KOPT-K1 (cell line): Measurements from ENCODE around the gene C4B.
"Not testable (repeated sequence)": the region's sequence is repeated elsewhere in the genome, so short reads cannot be mapped to it uniquely, and the experiment has no call there.

Experiments
- H3K27ac ChIP-seq: fragments of 200-600 bp; sonication (generic); 2 replicates; pipeline ENCODE4 v1.5.1; 2016; ENCODE audit warnings: antibody characterized with exemption, mild to moderate bottlenecking, low read depth, low read length; ENCODE audit not compliant: poor library complexity, severe bottlenecking
- H3K36me3 ChIP-seq: fragments of 200-600 bp; sonication (generic); 2 replicates; pipeline ENCODE4 v1.5.1; 2017; ENCODE audit warnings: antibody characterized with exemption, mild to moderate bottlenecking, low read length, moderate library complexity; ENCODE audit not compliant: insufficient read depth
- H3K9me3 ChIP-seq: fragments of 200-600 bp; sonication (generic); 2 replicates; pipeline ENCODE4 v1.5.1; 2017; ENCODE audit warnings: antibody characterized with exemption, low read length, mild to moderate bottlenecking; ENCODE audit not compliant: insufficient read depth, poor library complexity, severe bottlenecking

C4B gene

DNA sequence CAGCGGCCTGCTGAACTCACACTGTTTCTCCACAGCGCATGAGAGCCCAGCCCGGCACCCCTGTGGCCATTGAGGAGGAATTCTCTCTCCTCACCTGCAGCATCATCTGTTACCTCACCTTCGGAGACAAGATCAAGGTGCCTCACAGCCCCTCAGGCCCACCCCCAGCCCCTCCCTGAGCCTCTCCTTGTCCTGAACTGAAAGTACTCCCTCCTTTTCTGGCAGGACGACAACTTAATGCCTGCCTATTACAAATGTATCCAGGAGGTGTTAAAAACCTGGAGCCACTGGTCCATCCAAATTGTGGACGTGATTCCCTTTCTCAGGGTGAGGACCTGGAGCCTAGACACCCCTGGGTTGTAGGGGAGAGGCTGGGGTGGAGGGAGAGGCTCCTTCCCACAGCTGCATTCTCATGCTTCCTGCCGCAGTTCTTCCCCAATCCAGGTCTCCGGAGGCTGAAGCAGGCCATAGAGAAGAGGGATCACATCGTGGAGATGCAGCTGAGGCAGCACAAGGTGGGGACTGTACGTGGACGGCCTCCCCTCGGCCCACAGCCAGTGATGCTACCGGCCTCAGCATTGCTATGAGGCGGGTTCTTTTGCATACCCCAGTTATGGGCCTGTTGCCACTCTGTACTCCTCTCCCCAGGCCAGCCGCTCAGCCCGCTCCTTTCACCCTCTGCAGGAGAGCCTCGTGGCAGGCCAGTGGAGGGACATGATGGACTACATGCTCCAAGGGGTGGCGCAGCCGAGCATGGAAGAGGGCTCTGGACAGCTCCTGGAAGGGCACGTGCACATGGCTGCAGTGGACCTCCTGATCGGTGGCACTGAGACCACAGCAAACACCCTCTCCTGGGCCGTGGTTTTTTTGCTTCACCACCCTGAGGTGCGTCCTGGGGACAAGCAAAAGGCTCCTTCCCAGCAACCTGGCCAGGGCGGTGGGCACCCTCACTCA, 25.0 kb downstream of the C4B start:
- not testable (repeated sequence) for H3K9me3 ChIP-seq, H3K27ac ChIP-seq, H3K36me3 ChIP-seq

DNA sequence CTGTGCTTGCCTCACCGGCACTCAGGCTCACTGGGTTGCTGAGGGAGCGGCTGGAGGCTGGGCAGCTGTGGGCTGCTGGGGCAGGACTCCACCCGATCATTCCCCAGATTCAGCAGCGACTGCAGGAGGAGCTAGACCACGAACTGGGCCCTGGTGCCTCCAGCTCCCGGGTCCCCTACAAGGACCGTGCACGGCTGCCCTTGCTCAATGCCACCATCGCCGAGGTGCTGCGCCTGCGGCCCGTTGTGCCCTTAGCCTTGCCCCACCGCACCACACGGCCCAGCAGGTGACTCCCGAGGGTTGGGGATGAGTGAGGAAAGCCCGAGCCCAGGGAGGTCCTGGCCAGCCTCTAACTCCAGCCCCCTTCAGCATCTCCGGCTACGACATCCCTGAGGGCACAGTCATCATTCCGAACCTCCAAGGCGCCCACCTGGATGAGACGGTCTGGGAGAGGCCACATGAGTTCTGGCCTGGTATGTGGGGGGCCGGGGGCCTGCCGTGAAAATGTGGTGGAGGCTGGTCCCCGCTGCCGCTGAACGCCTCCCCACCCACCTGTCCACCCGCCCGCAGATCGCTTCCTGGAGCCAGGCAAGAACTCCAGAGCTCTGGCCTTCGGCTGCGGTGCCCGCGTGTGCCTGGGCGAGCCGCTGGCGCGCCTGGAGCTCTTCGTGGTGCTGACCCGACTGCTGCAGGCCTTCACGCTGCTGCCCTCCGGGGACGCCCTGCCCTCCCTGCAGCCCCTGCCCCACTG, 25.9 kb downstream of the C4B start:
- H3K36me3 ChIP-seq, H3K9me3 ChIP-seq, H3K27ac ChIP-seq: not testable (repeated sequence)

DNA sequence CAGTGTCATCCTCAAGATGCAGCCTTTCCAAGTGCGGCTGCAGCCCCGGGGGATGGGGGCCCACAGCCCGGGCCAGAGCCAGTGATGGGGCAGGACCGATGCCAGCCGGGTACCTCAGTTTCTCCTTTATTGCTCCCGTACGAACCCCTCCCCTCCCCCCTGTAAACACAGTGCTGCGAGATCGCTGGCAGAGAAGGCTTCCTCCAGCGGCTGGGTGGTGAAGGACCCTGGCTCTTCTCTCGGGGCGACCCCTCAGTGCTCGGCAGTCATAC, 26.4 kb downstream of the C4B start:
- not testable (repeated sequence) for H3K9me3 ChIP-seq, H3K27ac ChIP-seq, H3K36me3 ChIP-seq

DNA sequence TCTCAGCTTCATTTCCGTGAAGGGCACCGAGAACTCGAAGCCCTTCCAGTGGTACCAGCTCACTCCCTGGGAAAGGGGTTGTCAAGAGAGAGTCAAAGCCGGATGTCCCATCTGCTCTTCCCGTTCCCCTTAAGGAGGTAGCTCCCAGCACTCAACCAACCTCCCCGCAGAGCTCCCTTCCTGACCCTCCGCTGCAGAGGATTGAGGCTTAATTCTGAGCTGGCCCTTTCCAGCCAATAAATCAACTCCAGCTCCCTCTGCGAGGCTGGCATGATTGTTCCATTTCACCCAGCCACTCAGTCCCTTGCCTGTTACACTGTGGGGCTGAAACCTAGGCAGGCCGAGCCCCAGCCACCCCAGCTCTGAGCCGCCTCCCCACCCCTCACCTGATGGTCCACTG, 26.8 kb downstream of the C4B start:
- not testable (repeated sequence) for H3K9me3 ChIP-seq, H3K27ac ChIP-seq, H3K36me3 ChIP-seq

DNA sequence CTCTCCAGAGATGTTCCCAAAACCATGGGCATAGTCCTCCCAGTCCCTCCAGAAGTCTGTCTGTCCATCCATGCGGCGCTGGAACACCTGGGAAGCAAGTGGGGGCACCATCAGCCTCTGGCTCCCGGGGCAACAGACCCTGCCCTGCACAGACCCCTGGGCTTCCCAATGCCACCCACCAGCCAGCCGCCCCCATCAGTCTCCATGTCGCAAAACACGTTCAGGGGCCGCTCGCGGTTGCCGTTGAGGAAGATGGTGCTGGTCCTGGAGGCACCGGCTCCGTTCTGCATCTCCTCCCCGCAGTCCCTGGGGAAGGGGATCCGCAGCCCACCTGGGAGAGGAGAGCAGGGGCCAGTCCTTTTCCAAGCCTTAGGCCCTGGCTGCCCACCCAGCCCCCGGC, 27.7 kb downstream of the C4B start:
- H3K36me3 ChIP-seq, H3K9me3 ChIP-seq: not testable (repeated sequence)

DNA sequence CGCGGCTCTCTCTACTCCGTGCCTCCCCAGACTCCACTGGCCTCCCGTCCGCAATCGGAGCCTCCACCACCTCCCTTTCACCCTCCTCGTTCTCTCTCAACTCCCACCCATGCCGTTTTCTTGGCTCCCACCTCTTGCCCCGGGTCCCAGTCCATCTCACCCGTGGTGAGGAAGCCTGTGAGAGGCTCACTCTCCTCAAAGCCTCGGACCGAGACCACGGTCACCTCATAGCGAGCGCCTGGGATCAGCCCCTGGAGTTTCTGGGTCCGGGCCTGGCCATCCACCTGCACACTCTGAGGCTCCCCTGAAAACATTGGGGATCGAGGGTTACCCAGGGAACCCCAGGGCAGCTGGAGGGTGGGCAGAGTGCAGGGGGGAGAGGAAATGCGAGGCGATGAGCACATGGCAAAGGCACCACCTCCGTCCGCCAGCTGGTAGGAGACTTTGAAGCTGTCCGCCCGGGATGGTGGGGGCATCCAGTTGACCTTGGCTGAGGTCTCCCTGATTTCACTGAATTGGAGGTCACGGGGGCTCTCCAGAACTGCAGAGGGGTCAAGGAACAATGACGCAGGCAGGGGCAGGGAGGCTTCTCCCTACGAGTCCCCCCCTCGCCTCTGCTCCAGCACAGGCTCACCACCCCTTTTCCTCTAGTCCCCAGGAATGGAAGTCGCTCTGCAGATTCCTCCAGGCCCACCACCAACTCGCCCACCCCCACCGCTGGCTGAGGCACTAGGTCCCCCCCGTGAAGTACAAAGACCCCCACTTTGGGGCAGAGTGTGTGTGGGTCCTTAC, 29.2 kb downstream of the C4B start:
- not testable (repeated sequence) for H3K9me3 ChIP-seq, H3K27ac ChIP-seq, H3K36me3 ChIP-seq

More for the DNA sequence above, 27.7 kb downstream of the C4B start:
- H3K27ac ChIP-seq: not testable (repeated sequence)

DNA sequence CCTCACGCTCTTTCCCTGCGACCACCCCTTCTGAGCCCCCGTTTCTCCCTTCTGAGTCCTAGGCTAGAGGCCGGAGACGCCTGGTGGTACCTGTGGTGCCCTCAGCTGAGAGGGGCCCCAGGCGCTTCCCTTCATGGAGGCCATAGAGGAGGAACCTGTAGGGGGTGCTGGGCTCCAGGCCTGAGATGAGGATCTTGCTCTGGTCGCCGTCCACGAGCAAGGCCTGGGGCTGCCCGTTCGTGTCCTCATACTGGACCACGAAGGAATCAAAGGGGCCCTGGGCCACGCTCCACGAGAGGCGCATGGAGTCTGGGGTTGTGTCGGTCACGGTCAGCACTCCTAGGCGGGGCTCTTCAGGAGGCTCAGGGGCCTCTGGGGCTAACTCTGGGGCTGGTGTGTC, 30.3 kb downstream of the C4B start:
- H3K9me3 ChIP-seq, H3K27ac ChIP-seq, H3K36me3 ChIP-seq: not testable (repeated sequence)

DNA sequence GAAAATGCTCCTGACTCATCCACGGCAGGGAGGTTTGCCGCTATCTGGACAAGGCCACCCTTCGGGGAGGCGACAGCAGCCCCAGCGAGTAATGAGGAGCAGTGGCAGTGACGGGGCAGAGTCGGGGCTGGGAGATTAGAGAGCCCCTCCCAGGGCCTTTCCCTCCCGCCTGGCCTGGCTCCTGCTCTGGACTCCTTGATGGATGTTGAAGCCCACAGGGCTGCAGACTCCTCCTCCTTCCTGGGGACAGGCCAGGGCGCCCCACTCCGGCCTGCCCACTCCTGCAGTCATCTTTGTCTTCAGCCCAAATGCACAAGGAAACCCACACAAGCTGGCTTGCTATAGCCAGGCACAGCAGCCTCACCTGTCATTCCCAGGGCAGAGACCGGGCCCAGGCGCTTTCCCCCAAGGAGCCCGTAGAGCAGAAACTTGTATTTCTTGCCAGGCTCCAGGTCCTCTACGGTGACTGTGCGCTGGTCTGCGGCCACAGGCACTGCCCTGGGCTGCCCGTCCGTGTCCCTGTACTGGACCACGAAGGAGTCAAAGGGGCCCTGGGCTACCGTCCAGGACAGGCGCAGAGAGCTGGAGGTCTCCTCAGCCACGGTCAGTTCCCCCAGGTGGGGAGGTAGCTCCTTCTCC, 31.3 kb downstream of the C4B start:
- Histone ChIP-seq H3K9me3 (no peaks in the 10 kb centered on the region), H3K27ac (no peak overlapping the region), H3K36me3 (no peaks in the 10 kb centered on the region)

DNA sequence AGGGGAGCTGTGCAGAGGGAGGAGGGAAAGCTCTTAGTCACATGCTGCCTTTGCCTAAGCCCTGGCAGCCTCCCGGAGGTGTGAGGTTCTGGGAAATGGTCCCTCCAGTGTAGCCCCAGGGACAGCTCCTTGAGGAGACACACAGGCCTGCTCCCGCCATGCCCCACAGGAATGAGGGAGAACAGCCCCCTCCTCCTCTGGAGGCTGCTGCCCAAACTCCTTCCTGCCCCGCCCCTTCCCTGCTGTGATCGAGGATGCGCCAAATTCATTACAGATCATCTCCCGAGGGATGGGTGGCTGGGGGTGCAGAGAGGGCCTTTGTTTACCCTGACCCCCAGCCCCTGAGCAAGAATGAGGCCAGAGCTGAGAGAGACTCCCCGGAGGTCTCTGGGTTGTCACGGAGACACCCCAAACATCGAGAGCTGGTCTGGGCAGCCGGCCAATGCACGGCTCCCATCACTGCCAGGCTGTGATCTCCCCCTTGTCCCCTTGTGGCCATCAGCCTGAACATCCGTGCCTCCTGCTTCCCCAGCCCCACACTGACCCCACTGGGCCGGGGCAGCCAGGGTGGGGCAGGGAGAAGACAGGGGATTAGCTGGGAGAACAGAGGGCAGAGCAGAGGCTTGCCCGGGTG, 32.0 kb downstream of the C4B start:
- no peak overlapping the region for H3K27ac ChIP-seq
- H3K36me3 ChIP-seq: no peaks in the 10 kb centered on the region
- no peaks in the 10 kb centered on the region for H3K9me3 ChIP-seq

DNA sequence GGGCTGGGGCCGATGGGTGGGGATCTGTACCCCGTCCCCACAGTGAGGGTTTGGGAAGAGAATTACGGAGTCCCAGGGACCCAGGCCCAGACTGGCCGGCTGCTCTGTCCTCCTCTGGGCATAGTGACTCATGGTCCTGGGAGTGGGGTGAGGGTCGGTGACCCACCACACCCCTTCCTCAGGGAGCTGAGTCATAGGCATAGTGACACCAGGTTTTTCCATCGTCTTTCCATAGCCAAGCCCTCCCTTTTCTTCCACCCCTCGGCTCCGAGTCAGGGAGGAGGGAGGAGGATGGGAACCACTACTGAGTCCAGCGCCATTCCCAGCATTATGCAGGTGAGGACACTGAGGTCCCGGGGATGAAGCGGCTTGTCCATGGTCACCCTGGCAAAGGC, 32.5 kb downstream of the C4B start:
- Histone ChIP-seq H3K27ac (no peak overlapping the region), H3K36me3 (no peaks in the 10 kb centered on the region), H3K9me3 (no peaks in the 10 kb centered on the region)

DNA sequence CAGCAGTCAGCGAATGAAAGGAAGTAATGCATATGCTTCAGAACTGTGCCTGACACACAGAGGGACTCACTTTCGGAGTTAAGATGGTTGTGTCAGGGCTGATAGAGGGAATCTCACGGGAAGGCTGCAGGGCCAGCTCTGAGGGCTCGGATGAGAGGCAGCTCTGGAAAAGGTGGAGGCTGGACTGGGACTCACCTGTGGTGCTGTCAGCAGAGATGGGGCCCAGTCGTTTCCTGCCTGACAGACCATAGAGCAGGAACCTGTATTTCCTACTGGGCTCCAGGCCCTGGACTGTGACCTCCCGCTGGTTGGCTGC, 32.9 kb downstream of the C4B start:
- H3K36me3 ChIP-seq: no peaks in the 10 kb centered on the region
- no peaks in the 10 kb centered on the region for H3K9me3 ChIP-seq
- H3K27ac ChIP-seq: no peak overlapping the region

DNA sequence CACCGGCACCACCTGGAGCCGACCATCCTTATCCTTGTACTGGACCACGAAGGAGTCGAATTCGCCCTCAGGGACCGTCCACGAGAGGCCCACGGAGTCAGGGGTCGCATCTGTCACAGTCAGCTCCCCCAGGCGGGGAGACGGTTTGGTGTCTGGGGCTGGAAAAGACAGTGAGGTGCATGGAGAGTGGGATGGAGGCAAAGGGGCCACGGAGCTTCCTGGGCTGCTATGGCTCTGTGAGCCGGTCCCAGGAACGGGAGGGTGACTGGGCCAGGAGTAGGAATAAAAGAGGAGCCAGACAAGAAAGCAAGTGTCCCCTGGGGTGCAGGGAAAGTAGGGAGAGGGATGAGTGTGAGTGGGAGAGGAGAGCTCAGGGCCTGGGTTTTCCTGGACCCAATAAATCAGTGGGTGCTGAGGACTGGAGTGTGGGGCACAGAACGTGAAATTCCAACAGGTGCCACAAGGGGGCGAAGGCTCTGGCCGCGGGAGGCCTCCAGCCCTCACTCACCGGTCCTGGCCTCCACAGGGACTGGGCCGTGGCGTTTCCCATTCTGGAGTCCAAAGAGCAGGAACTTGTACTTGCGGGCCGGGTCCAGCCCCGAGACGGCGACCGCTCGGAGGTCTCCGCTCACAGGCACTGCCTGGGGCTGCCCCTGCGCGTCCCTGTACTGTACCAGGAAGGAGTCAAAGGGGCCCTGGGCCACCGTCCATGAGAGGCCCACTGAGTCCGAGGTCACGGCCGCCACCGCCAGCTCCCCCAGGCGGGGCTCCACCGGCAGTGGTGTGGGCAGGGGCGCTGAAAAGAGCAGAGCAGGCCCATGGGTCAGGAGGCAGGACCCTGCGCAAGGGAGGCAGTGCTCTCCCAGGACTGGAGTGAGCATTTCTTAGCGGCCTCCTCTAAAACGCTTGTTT, 33.5 kb downstream of the C4B start:
- H3K36me3 ChIP-seq: no peaks in the 10 kb centered on the region
- H3K27ac ChIP-seq: no peak overlapping the region

DNA sequence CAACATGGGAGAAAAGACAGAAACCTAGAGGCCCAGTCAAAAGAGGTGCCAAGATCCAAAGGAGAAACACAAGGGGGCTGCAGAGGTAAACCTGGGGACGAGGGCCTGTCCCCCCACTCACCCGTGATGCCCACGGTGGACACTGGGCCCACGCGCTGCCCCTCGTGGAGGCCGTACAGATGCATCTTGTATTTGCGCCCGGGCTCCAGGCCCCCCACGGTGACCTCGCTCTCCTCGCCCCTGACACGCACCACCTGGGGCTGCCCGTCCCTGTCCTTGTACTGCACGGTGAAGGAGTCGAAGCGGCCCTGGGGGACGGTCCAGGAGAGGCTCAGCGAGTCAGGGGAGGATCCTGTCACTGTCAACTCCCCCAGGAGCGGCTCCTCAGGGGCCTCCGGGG, 34.6 kb downstream of the C4B start:
- not testable (repeated sequence) for H3K9me3 ChIP-seq, H3K36me3 ChIP-seq, H3K27ac ChIP-seq

More for the DNA sequence above, 33.5 kb downstream of the C4B start:
- no peaks in the 10 kb centered on the region for H3K9me3 ChIP-seq

DNA sequence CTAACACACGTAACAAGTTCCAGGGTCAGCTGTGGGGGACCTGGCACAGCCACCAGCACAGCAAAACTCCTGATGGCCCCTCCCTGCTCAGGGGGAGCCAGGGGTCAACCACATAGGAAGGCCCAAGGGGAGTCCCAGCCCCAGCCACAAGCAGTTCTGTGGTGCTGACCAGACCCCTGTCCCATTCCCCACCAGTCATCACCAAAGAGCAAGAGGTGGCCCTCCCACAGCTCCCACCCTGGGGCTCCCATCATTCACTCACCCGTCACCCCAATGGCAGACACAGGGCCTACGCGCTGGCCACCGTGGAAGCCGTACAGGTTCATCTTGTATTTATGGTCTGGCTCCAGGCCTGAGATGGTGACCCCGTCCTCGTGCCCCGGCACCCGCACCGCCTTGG, 35.1 kb downstream of the C4B start:
- H3K27ac ChIP-seq, H3K9me3 ChIP-seq, H3K36me3 ChIP-seq: not testable (repeated sequence)
